ENCODE measurements around the gene MAGED2.

GRCh38 chrX:54811301-54811885, 3.8 kb downstream of the MAGED2 start:
- TF ChIP-seq ARID4B (CRISPR knock-in tag; IDR thresholded peaks at IDR 0.05; ENCODE audit: borderline replicate concordance) = no peak
- TF ChIP-seq GABPB1 (CRISPR knock-in tag; IDR thresholded peaks at IDR 0.05) = no peak
- no peak for TF ChIP-seq ATF2 (CRISPR knock-in tag; IDR thresholded peaks at IDR 0.05; ENCODE audit: borderline replicate concordance, low read depth)
- TF ChIP-seq, protein P1, sequence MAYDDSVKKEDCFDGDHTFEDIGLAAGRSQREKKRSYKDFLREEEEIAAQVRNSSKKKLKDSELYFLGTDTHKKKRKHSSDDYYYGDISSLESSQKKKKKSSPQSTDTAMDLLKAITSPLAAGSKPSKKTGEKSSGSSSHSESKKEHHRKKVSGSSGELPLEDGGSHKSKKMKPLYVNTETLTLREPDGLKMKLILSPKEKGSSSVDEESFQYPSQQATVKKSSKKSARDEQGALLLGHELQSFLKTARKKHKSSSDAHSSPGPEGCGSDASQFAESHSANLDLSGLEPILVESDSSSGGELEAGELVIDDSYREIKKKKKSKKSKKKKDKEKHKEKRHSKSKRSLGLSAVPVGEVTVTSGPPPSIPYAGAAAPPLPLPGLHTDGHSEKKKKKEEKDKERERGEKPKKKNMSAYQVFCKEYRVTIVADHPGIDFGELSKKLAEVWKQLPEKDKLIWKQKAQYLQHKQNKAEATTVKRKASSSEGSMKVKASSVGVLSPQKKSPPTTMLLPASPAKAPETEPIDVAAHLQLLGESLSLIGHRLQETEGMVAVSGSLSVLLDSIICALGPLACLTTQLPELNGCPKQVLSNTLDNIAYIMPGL (CRISPR knock-in tag; IDR thresholded peaks at IDR 0.05) = no peak
- TF ChIP-seq CTCF (IDR thresholded peaks at IDR 0.05) = no peak
- no peak for TF ChIP-seq SP1 (CRISPR knock-in tag; conservative IDR thresholded peaks at IDR 0.05)
- TF ChIP-seq TCF7 (CRISPR knock-in tag; IDR thresholded peaks at IDR 0.05; ENCODE audit: low read depth) = no peak
- no peak for TF ChIP-seq NR1H2 (CRISPR knock-in tag; IDR thresholded peaks at IDR 0.05)
- no peak for TF ChIP-seq ZNF121 (CRISPR knock-in tag; IDR thresholded peaks at IDR 0.05)

Measured in WTC11 (cell line).